ENCODE data around the gene JARID2. TPM values are rescaled to one million over a fixed set of nuclear protein-coding genes. Genes with fewer than 3 reads are reported as not detected.

Gene JARID2
- polyA plus RNA-seq, 1 donor from 2014 or later, result 25.5 TPM

DNA sequence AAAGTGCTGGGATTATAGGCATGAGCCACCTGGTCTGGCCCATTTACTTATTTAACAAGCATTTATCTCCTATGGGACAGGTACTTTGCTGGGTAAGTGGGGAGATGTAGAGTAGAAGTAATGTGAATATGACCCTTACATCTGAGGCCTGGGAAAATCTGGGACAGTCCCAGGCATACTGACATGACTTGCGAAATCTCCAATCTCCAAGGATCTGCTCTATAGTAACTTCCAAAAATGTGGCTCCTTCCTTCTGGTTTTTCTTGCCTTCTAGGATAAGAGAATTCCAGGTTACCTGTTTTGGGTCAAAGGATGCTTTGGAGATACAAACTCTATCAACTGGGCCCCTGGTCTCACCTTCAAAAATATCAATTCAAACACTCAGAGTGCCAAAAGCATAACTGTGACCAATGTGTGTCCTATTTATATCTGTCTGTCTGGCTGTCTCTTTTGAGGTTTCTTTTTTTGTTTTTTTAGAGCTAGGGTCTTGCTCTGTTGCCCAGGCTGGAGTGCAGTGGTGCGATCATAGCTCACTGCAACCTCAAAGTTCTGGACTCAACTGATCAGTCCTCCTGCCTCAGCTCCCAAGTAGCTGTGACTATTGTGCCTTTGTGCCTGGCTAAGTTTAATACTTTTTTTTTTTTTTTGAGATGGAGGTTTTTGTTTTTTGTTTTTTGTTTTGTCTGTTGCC lies 11.7 kb upstream of the JARID2 start:
- no peak overlapping the region for H3K4me3 ChIP-seq (ENCODE audit: low read length)
- no peaks in the 10 kb centered on the region for H3F3A ChIP-seq (ENCODE audit: insufficient read depth, low read length, poor library complexity, severe bottlenecking)
- H3K9ac ChIP-seq (ENCODE audit: low read length), result no peak overlapping the region
- H2AFZ ChIP-seq (ENCODE audit: low read depth, low read length), result no peak overlapping the region
- H3K79me2 ChIP-seq (replicated peaks; ENCODE audit: insufficient read depth, low read length), result no peaks in the 10 kb centered on the region
- H3K27ac ChIP-seq (ENCODE audit: low read length), result no peak overlapping the region
- TF ChIP-seq TAF1 (IDR thresholded peaks at IDR 0.05; ENCODE audit: low read depth) (no peak), SMC3 (conservative IDR thresholded peaks at IDR 0.05; ENCODE audit: poor library complexity) (no peak), MXI1 (conservative IDR thresholded peaks at IDR 0.05; ENCODE audit: poor library complexity, severe bottlenecking) (no peak), POLR2AphosphoS5 (IDR thresholded peaks at IDR 0.05) (no peak)
- TF ChIP-seq, protein P1, sequence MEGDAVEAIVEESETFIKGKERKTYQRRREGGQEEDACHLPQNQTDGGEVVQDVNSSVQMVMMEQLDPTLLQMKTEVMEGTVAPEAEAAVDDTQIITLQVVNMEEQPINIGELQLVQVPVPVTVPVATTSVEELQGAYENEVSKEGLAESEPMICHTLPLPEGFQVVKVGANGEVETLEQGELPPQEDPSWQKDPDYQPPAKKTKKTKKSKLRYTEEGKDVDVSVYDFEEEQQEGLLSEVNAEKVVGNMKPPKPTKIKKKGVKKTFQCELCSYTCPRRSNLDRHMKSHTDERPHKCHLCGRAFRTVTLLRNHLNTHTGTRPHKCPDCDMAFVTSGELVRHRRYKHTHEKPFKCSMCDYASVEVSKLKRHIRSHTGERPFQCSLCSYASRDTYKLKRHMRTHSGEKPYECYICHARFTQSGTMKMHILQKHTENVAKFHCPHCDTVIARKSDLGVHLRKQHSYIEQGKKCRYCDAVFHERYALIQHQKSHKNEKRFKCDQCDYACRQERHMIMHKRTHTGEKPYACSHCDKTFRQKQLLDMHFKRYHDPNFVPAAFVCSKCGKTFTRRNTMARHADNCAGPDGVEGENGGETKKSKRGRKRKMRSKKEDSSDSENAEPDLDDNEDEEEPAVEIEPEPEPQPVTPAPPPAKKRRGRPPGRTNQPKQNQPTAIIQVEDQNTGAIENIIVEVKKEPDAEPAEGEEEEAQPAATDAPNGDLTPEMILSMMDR (IDR thresholded peaks at IDR 0.05; ENCODE audit: poor library complexity, severe bottlenecking), result no peak
- no peaks in the 10 kb centered on the region for H4K20me1 ChIP-seq (ENCODE audit: insufficient read depth)
- H3K9me2 ChIP-seq (ENCODE audit: insufficient read depth, low read length), result no peaks in the 10 kb centered on the region
- H3K9me3 ChIP-seq (ENCODE audit: low read length), result no peaks in the 10 kb centered on the region
- H3K27me3 ChIP-seq (ENCODE audit: insufficient read depth, low read depth, low read length), result no peaks in the 10 kb centered on the region
- no peak overlapping the region for H3K4me2 ChIP-seq (ENCODE audit: low read length)
- H3K36me3 ChIP-seq (ENCODE audit: insufficient read depth, low read length), result no peaks in the 10 kb centered on the region

GRCh38 chr6:15239616-15240364 lies 6.1 kb upstream of the JARID2 start:
- Histone ChIP-seq H3K9me2 (ENCODE audit: insufficient read depth, low read length) (no peaks in the 10 kb centered on the region), H3K79me2 (replicated peaks; ENCODE audit: insufficient read depth, low read length) (no peaks in the 10 kb centered on the region), H3K36me3 (ENCODE audit: insufficient read depth, low read length) (no peaks in the 10 kb centered on the region), H4K20me1 (ENCODE audit: insufficient read depth) (no peaks in the 10 kb centered on the region), H3K27me3 (ENCODE audit: insufficient read depth, low read depth, low read length) (no peaks in the 10 kb centered on the region), H3K9ac (ENCODE audit: low read length) (no peak overlapping the region), H3K4me2 (ENCODE audit: low read length) (no peak overlapping the region), H3K27ac (ENCODE audit: low read length) (no peak overlapping the region), H3K4me3 (ENCODE audit: low read length) (no peak overlapping the region), H3K9me3 (ENCODE audit: low read length) (no peaks in the 10 kb centered on the region), H3F3A (ENCODE audit: insufficient read depth, low read length, poor library complexity, severe bottlenecking) (no peaks in the 10 kb centered on the region), H2AFZ (ENCODE audit: low read depth, low read length) (no peak overlapping the region)
- TF ChIP-seq RAD21 (conservative IDR thresholded peaks at IDR 0.05), result no peak
- TF ChIP-seq TAF1 (IDR thresholded peaks at IDR 0.05; ENCODE audit: low read depth), result no peak
- no peak for TF ChIP-seq MXI1 (conservative IDR thresholded peaks at IDR 0.05; ENCODE audit: poor library complexity, severe bottlenecking)
- TF ChIP-seq, protein P1 (IDR thresholded peaks at IDR 0.05; ENCODE audit: poor library complexity, severe bottlenecking), result no peak
- TF ChIP-seq SMC3 (conservative IDR thresholded peaks at IDR 0.05; ENCODE audit: poor library complexity), result no peak
- no peak for TF ChIP-seq POLR2AphosphoS5 (IDR thresholded peaks at IDR 0.05)
- no peak for TF ChIP-seq REST (IDR thresholded peaks at IDR 0.05; ENCODE audit: borderline replicate concordance)
- TF ChIP-seq EZH2 (IDR thresholded peaks at IDR 0.05; ENCODE audit: borderline replicate concordance, insufficient read depth, low read length, poor library complexity, severe bottlenecking), result no peak
- TF ChIP-seq EP300 (conservative IDR thresholded peaks at IDR 0.05; ENCODE audit: poor library complexity, severe bottlenecking), result no peak
